ENCODE results near the gene TTC24.

- TF ChIP-seq, protein P1, sequence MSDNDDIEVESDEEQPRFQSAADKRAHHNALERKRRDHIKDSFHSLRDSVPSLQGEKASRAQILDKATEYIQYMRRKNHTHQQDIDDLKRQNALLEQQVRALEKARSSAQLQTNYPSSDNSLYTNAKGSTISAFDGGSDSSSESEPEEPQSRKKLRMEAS (IDR thresholded peaks at IDR 0.05; ENCODE audit: low read depth), result no peak
- TF ChIP-seq TCF12 (IDR thresholded peaks at IDR 0.05) (no peak), RAD21 (IDR thresholded peaks at IDR 0.05; ENCODE audit: low read length) (no peak), MXI1 (IDR thresholded peaks at IDR 0.05; ENCODE audit: low read depth, low read length) (no peak)
- TF ChIP-seq, protein P2, sequence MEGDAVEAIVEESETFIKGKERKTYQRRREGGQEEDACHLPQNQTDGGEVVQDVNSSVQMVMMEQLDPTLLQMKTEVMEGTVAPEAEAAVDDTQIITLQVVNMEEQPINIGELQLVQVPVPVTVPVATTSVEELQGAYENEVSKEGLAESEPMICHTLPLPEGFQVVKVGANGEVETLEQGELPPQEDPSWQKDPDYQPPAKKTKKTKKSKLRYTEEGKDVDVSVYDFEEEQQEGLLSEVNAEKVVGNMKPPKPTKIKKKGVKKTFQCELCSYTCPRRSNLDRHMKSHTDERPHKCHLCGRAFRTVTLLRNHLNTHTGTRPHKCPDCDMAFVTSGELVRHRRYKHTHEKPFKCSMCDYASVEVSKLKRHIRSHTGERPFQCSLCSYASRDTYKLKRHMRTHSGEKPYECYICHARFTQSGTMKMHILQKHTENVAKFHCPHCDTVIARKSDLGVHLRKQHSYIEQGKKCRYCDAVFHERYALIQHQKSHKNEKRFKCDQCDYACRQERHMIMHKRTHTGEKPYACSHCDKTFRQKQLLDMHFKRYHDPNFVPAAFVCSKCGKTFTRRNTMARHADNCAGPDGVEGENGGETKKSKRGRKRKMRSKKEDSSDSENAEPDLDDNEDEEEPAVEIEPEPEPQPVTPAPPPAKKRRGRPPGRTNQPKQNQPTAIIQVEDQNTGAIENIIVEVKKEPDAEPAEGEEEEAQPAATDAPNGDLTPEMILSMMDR (IDR thresholded peaks at IDR 0.05), result no peak
- TF ChIP-seq, protein P3, sequence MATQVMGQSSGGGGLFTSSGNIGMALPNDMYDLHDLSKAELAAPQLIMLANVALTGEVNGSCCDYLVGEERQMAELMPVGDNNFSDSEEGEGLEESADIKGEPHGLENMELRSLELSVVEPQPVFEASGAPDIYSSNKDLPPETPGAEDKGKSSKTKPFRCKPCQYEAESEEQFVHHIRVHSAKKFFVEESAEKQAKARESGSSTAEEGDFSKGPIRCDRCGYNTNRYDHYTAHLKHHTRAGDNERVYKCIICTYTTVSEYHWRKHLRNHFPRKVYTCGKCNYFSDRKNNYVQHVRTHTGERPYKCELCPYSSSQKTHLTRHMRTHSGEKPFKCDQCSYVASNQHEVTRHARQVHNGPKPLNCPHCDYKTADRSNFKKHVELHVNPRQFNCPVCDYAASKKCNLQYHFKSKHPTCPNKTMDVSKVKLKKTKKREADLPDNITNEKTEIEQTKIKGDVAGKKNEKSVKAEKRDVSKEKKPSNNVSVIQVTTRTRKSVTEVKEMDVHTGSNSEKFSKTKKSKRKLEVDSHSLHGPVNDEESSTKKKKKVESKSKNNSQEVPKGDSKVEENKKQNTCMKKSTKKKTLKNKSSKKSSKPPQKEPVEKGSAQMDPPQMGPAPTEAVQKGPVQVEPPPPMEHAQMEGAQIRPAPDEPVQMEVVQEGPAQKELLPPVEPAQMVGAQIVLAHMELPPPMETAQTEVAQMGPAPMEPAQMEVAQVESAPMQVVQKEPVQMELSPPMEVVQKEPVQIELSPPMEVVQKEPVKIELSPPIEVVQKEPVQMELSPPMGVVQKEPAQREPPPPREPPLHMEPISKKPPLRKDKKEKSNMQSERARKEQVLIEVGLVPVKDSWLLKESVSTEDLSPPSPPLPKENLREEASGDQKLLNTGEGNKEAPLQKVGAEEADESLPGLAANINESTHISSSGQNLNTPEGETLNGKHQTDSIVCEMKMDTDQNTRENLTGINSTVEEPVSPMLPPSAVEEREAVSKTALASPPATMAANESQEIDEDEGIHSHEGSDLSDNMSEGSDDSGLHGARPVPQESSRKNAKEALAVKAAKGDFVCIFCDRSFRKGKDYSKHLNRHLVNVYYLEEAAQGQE (IDR thresholded peaks at IDR 0.05; ENCODE audit: low read depth, low read length), result no peak
Observed at GRCh38 chr1:156601892-156602291, 22.4 kb downstream of the TTC24 start.

All from SK-N-SH (cell line).